ENCODE data around the gene AREL1.
A peak's percentile ranks its signal among the peaks of the same experiment; 100 is the strongest.

Gene AREL1

GRCh38 chr14:74697011-74697410 is 15.9 kb downstream of the AREL1 start:
- no peak for DNase-seq

- peak; percentile 51 to 55 for DNase-seq
Observed at GRCh38 chr14:74695406-74695805, 17.5 kb downstream of the AREL1 start.

- no peak for DNase-seq
Observed at GRCh38 chr14:74693191-74693590, 19.7 kb downstream of the AREL1 start.

GRCh38 chr14:74691456-74691855 is 21.4 kb downstream of the AREL1 start:
- no peak for DNase-seq

GRCh38 chr14:74685921-74686678 is 26.8 kb downstream of the AREL1 start:
- no peak for DNase-seq

GRCh38 chr14:74685056-74685455 is 27.8 kb downstream of the AREL1 start:
- peak; percentile 94 to 96 for DNase-seq

GRCh38 chr14:74684434-74684833 is 28.4 kb downstream of the AREL1 start:
- peak; percentile 94 to 96 for DNase-seq

- peak; percentile 58 to 63 for DNase-seq
Observed at GRCh38 chr14:74683406-74683805, 29.5 kb downstream of the AREL1 start.

GRCh38 chr14:74682169-74682952 is 30.5 kb downstream of the AREL1 start:
- no peak for DNase-seq

- DNase-seq: no peak
Observed at GRCh38 chr14:74675219-74675618, 37.7 kb downstream of the AREL1 start.

- no peak for DNase-seq
Observed at GRCh38 chr14:74673768-74674167, 39.1 kb downstream of the AREL1 start.

GRCh38 chr14:74671789-74672188 is 41.1 kb downstream of the AREL1 start:
- DNase-seq: no peak

- DNase-seq: no peak
Observed at GRCh38 chr14:74670726-74671411, 42.0 kb downstream of the AREL1 start.

- DNase-seq: no peak
Observed at GRCh38 chr14:74669846-74670245, 43.0 kb downstream of the AREL1 start.

GRCh38 chr14:74669256-74669655 is 43.6 kb downstream of the AREL1 start:
- DNase-seq: no peak

GRCh38 chr14:74667758-74668157 is 45.1 kb downstream of the AREL1 start:
- no peak for DNase-seq

- DNase-seq: no peak
Observed at GRCh38 chr14:74664717-74665116, 48.2 kb downstream of the AREL1 start.

- no peak for DNase-seq
Observed at GRCh38 chr14:74663884-74664283, 49.0 kb downstream of the AREL1 start.

- DNase-seq: no peak
Observed at GRCh38 chr14:74661726-74662450, 51.0 kb downstream of the AREL1 start.

GRCh38 chr14:74660863-74661262 is 52.0 kb downstream of the AREL1 start:
- no peak for DNase-seq

- DNase-seq: no peak
Observed at GRCh38 chr14:74660167-74660566, 52.7 kb downstream of the AREL1 start.

- no peak for DNase-seq
Observed at GRCh38 chr14:74658535-74659131, 54.2 kb downstream of the AREL1 start.

- DNase-seq: no peak
Observed at GRCh38 chr14:74656964-74657363, 55.9 kb downstream of the AREL1 start.

All from Kasumi-1 (cell line).